ENCODE measurements around the gene COX20.

DNA sequence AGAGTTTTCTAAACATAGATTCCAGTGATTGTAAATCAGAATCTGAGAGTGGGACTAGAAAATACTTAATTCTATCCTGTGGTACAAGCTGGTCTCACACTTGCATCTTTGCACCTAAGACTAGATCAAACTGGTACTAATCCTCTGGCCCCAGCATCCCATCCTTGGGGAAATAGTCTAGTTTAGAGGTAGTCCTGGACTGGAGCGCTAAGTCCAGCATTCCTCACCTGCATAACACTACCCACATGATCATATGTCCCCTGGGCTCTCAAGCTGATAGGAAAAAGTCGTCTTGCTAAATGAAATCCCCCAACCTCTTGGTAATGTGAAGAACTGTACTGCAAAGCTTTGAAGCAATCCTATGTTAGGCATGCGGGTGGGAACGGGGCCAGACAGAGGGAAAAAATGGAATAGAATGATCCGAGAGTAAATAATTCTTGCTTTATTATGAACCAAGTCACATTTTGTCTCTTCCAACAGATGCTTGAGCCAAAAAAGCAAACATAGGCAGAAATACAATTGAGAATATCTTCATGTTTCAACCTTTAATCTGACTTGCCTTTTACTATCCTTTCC is 4.8 kb downstream of the COX20 start:
- TF ChIP-seq CTCF (IDR thresholded peaks at IDR 0.05) (no peak), POLR2A (IDR thresholded peaks at IDR 0.05) (no peak)

All from ovary (tissue), 3 donors.